Measurements from ENCODE around the gene TXNIP. TPM values are rescaled to one million over a fixed set of nuclear protein-coding genes. Genes with fewer than 3 reads are reported as not detected.

Gene TXNIP
- polyA plus RNA-seq, 1 experiment, result 212 TPM

GRCh38 chr1:146019231-146020057 lies 23.1 kb upstream of the TXNIP start:
- no peak for TF ChIP-seq CTCF (IDR thresholded peaks at IDR 0.05; ENCODE audit: insufficient read depth, low read depth, low read length)
- Histone ChIP-seq H3K4me3 (ENCODE audit: low read depth, low read length) (no peak overlapping the region), H3K36me3 (ENCODE audit: control insufficient read depth, insufficient read depth, low read length) (no peaks in the 10 kb centered on the region), H3K27me3 (ENCODE audit: control insufficient read depth, insufficient read depth, low read length) (peaks cover 3% of the 10 kb centered on the region; the same call in 1 of the 2 replicates)
- POLR2A ChIA-PET, result no interaction called here
- CTCF ChIA-PET, result interaction anchor here (0.7 to 4.9 kb wide), 5 partner anchors 13 to 174 kb away, joined by 3 to 31 read pairs (median 13); partner anchors contain the start of gene NUDT17
- no peak for DNase-seq (ENCODE audit: low read depth)

- DNase-seq (ENCODE audit: low read depth), result no peak
- ChIA-PET CTCF (interaction anchor here (0.8 to 3.6 kb wide), 9 partner anchors 8 to 171 kb away, joined by 3 to 31 read pairs (median 13); partner anchors contain the start of genes NUDT17, PIAS3 and RBM8A), POLR2A (interaction anchor here (0.7 kb wide), 1 partner anchor 89 kb away, joined by 5 read pairs; no protein-coding TSS in a partner anchor)
- Histone ChIP-seq H3K36me3 (ENCODE audit: control insufficient read depth, insufficient read depth, low read length) (no peaks in the 10 kb centered on the region), H3K27me3 (ENCODE audit: control insufficient read depth, insufficient read depth, low read length) (peaks cover 1% of the 10 kb centered on the region; the same call in 1 of the 2 replicates), H3K4me3 (ENCODE audit: low read depth, low read length) (no peak overlapping the region)
- no peak for TF ChIP-seq CTCF (IDR thresholded peaks at IDR 0.05; ENCODE audit: insufficient read depth, low read depth, low read length)
Observed at GRCh38 chr1:146016891-146017290, 20.5 kb upstream of the TXNIP start.

- TF ChIP-seq CTCF (IDR thresholded peaks at IDR 0.05; ENCODE audit: insufficient read depth, low read depth, low read length), result no peak
- CTCF ChIA-PET, result interaction anchor here (1.0 to 9.8 kb wide), 5 partner anchors 22 to 168 kb away, joined by 3 to 171 read pairs (median 6); partner anchors contain the start of gene NUDT17
- no peaks in the 10 kb centered on the region for H3K36me3 ChIP-seq (ENCODE audit: control insufficient read depth, insufficient read depth, low read length)
- no peak for DNase-seq (ENCODE audit: low read depth)
- H3K27me3 ChIP-seq (ENCODE audit: control insufficient read depth, insufficient read depth, low read length), result no peaks in the 10 kb centered on the region
- H3K4me3 ChIP-seq (ENCODE audit: low read depth, low read length), result no peak overlapping the region
- POLR2A ChIA-PET, result no interaction called here
Observed at GRCh38 chr1:146013559-146013922, 17.2 kb upstream of the TXNIP start.

DNA sequence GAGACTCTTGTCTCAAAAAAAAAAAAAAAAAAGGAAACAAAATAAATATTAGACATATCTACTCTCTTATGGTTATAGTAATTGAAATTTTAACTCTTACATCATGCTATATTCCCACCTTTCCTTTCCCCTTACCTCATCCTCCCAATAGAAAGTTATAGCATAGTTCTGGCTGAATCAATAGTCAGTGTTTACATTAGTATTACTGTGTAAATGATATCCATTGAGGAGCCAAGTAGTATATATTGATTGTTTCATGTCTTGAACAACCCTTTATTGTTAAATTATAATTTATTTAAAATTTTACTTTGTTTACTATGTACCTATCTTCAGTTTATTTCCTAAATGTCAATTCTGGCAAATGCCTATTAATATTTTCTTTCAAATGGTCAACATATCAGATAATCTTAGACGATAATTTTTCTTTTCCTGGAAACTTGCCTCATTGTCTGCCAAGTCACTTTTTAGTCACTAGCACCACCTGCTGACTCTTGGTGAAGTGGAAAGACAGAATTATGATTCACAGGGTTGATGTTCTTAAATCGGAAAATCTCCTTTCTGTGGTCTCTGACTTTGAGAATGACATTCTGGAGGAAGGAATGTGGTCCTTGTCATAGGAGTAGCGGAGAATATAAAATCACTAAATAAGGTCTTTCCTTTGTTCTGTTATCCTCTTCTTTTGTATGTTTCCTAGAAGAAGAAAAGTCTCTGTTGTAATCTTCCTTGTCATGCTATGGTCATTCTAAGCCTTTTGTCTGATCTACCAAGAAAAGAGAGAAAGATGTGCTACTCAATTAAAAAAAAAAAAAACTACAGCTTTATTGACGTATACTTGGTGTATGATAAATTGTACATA lies 16.6 kb upstream of the TXNIP start:
- H3K36me3 ChIP-seq (ENCODE audit: control insufficient read depth, insufficient read depth, low read length), result no peaks in the 10 kb centered on the region
- DNase-seq (ENCODE audit: low read depth), result no peak
- no peak overlapping the region for H3K4me3 ChIP-seq (ENCODE audit: low read depth, low read length)
- ChIA-PET CTCF (interaction anchor here (1.0 to 9.8 kb wide), 6 partner anchors 22 to 168 kb away, joined by 4 to 171 read pairs (median 20); partner anchors contain the start of gene NUDT17), POLR2A (no interaction called here)
- H3K27me3 ChIP-seq (ENCODE audit: control insufficient read depth, insufficient read depth, low read length), result no peaks in the 10 kb centered on the region
- peak; percentile 73 for TF ChIP-seq CTCF (IDR thresholded peaks at IDR 0.05; ENCODE audit: insufficient read depth, low read depth, low read length)
